HG03571 (cell line): ENCODE measurements around the gene EXOC2.
"Not testable (repeated sequence)": the region's sequence is repeated elsewhere in the genome, so short reads cannot be mapped to it uniquely, and the experiment has no call there.

ENCODE experiments used
- ATAC-seq: cut with Tn5 transposase; IDR thresholded peaks from one replicate; pipeline ENCODE4 v1.9.1; 2021; ENCODE audit not compliant: unreplicated experiment

The EXOC2 gene

GRCh38 chr6:583635-584034 lies 109.3 kb downstream of the EXOC2 start:
- ATAC-seq, result no peak

GRCh38 chr6:583116-583515 lies 109.8 kb downstream of the EXOC2 start:
- ATAC-seq, result no peak

- no peak for ATAC-seq
These were observed 110.6 kb downstream of the EXOC2 start for GRCh38 chr6:582370-582769.

GRCh38 chr6:579339-579738 lies 113.6 kb downstream of the EXOC2 start:
- ATAC-seq, result no peak

GRCh38 chr6:572596-573265 lies 120.2 kb downstream of the EXOC2 start:
- no peak for ATAC-seq

GRCh38 chr6:571892-572291 lies 121.0 kb downstream of the EXOC2 start:
- ATAC-seq, result no peak

- ATAC-seq, result no peak
These were observed 122.1 kb downstream of the EXOC2 start for GRCh38 chr6:570825-571224.

- no peak for ATAC-seq
These were observed 123.9 kb downstream of the EXOC2 start for GRCh38 chr6:568954-569523.

GRCh38 chr6:568085-568484 lies 124.9 kb downstream of the EXOC2 start:
- ATAC-seq, result no peak

- no peak for ATAC-seq
These were observed 129.1 kb downstream of the EXOC2 start for GRCh38 chr6:563863-564262.

- ATAC-seq, result no peak
These were observed 130.8 kb downstream of the EXOC2 start for GRCh38 chr6:562052-562676.

- ATAC-seq, result not testable (repeated sequence)
These were observed 131.6 kb downstream of the EXOC2 start for GRCh38 chr6:561335-561734.

- no peak for ATAC-seq
These were observed 134.0 kb downstream of the EXOC2 start for GRCh38 chr6:558959-559358.

GRCh38 chr6:558089-558488 lies 134.8 kb downstream of the EXOC2 start:
- no peak for ATAC-seq

- ATAC-seq, result no peak
These were observed 141.0 kb downstream of the EXOC2 start for GRCh38 chr6:551829-552350.

GRCh38 chr6:551405-551804 lies 141.5 kb downstream of the EXOC2 start:
- no peak for ATAC-seq

GRCh38 chr6:549906-550305 lies 143.0 kb downstream of the EXOC2 start:
- no peak for ATAC-seq

- ATAC-seq, result no peak
These were observed 144.4 kb downstream of the EXOC2 start for GRCh38 chr6:548517-548916.

GRCh38 chr6:548091-548490 lies 144.8 kb downstream of the EXOC2 start:
- ATAC-seq, result no peak

GRCh38 chr6:540490-540889 lies 152.4 kb downstream of the EXOC2 start:
- ATAC-seq, result no peak

- ATAC-seq, result no peak
These were observed 155.8 kb downstream of the EXOC2 start for GRCh38 chr6:537114-537513.

GRCh38 chr6:530425-530824 lies 162.5 kb downstream of the EXOC2 start:
- no peak for ATAC-seq
